HUES6 (cell line): ENCODE measurements around the gene SYT15B.
"Not testable (repeated sequence)": the region's sequence is repeated elsewhere in the genome, so short reads cannot be mapped to it uniquely, and the experiment has no call there.

Experiments
- H3K27ac ChIP-seq: 2 replicates; pipeline ENCODE4 v1.7.0; 2013; ENCODE audit warnings: low read depth, mild to moderate bottlenecking, low read length, inconsistent platforms
- H3K27me3 ChIP-seq: 2 replicates; pipeline ENCODE4 v1.6.1; 2013; ENCODE audit warnings: low read length; ENCODE audit not compliant: control insufficient read depth, insufficient read depth
- H3K36me3 ChIP-seq: 2 replicates; pipeline ENCODE4 v1.6.1; 2013; ENCODE audit warnings: low read length; ENCODE audit not compliant: control insufficient read depth, insufficient read depth
- H3K4me1 ChIP-seq: 2 replicates; pipeline ENCODE4 v1.6.1; 2013; ENCODE audit warnings: low read length; ENCODE audit not compliant: control insufficient read depth, insufficient read depth
- H3K4me3 ChIP-seq: 2 replicates; pipeline ENCODE4 v1.5.1; 2013; ENCODE audit warnings: low read depth, low read length
- H3K9ac ChIP-seq: one replicate; pipeline ENCODE4 v1.6.1; 2013; ENCODE audit warnings: mild to moderate bottlenecking, low read length
- H3K9me3 ChIP-seq: 2 replicates; pipeline ENCODE4 v1.6.1; 2013; ENCODE audit warnings: low read depth, low read length; ENCODE audit not compliant: control insufficient read depth, insufficient read depth

SYT15B gene

DNA sequence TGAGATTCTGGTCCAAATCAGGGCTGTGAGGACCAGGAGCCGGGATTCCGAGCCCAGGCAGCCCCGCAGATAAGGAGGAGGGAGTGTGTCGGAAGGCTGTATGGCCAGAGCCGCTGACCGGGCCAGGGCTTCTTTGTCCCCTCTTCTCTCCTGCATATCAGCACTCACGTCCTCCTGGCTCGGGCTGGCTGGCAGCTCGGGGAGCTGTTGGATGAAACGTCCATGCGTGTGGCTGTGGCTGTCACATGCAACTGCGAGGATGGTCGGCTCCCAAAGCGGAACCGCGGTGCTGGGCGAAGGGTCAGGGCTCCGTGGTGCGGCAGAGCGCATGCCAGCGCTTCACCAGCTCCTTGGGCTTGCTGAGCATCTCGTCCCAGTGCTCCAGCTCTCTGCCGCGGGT, 9.5 kb downstream of the SYT15B start:
- not testable (repeated sequence) for H3K36me3 ChIP-seq, H3K27me3 ChIP-seq, H3K9ac ChIP-seq, H3K4me1 ChIP-seq, H3K9me3 ChIP-seq, H3K4me3 ChIP-seq, H3K27ac ChIP-seq

DNA sequence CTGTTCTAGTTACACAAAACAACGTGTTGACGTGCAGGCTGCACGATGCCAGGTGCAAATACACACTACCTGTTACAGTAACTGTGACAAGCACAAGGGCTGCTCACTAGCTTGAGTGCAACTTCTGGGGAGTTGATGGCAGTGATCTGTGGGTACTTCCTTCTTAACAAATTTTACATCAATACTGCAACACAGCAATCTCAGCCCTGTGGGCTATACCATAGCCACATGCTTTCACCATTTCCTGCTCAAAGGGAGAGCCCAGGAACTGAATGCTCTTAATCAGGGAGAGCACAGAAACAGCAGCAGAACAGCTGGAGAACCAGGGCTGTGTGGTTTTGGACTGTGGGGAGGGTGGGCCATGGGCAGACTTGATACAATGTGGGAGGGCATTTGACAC, 10.2 kb downstream of the SYT15B start:
- not testable (repeated sequence) for H3K4me1 ChIP-seq, H3K9ac ChIP-seq, H3K27me3 ChIP-seq, H3K9me3 ChIP-seq, H3K4me3 ChIP-seq, H3K36me3 ChIP-seq, H3K27ac ChIP-seq

- not testable (repeated sequence) for H3K4me3 ChIP-seq, H3K36me3 ChIP-seq, H3K27ac ChIP-seq, H3K27me3 ChIP-seq, H3K4me1 ChIP-seq, H3K9me3 ChIP-seq, H3K9ac ChIP-seq
Measured at GRCh38 chr10:47751821-47752220, 11.6 kb downstream of the SYT15B start.

DNA sequence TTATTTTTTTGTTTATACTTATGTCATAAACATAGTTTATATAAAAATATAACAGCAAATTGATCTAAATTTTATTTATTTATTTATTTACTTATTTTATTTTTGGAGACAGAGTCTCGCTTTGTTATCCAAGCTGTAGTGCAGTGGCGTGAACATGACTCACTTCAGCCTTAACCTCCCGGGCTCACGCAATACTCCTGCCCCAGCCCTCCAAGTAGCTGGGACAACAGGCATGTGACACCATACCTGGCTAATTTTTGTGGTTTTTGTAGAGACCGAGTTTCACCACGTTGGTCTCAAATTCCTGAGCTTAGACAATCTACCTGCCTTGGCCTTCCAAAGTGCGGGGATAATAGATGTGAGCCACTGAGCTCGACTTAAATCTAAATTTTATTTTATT, 13.0 kb downstream of the SYT15B start:
- H3K27me3 ChIP-seq, H3K36me3 ChIP-seq, H3K9ac ChIP-seq, H3K4me3 ChIP-seq, H3K4me1 ChIP-seq, H3K27ac ChIP-seq, H3K9me3 ChIP-seq: not testable (repeated sequence)

- not testable (repeated sequence) for H3K9me3 ChIP-seq, H3K9ac ChIP-seq, H3K27ac ChIP-seq, H3K4me1 ChIP-seq, H3K27me3 ChIP-seq, H3K36me3 ChIP-seq, H3K4me3 ChIP-seq
Measured at GRCh38 chr10:47746780-47747376, 16.5 kb downstream of the SYT15B start.

GRCh38 chr10:47744881-47745280, 18.5 kb downstream of the SYT15B start:
- H3K27me3 ChIP-seq, H3K9ac ChIP-seq, H3K4me1 ChIP-seq, H3K4me3 ChIP-seq, H3K36me3 ChIP-seq, H3K27ac ChIP-seq, H3K9me3 ChIP-seq: not testable (repeated sequence)

DNA sequence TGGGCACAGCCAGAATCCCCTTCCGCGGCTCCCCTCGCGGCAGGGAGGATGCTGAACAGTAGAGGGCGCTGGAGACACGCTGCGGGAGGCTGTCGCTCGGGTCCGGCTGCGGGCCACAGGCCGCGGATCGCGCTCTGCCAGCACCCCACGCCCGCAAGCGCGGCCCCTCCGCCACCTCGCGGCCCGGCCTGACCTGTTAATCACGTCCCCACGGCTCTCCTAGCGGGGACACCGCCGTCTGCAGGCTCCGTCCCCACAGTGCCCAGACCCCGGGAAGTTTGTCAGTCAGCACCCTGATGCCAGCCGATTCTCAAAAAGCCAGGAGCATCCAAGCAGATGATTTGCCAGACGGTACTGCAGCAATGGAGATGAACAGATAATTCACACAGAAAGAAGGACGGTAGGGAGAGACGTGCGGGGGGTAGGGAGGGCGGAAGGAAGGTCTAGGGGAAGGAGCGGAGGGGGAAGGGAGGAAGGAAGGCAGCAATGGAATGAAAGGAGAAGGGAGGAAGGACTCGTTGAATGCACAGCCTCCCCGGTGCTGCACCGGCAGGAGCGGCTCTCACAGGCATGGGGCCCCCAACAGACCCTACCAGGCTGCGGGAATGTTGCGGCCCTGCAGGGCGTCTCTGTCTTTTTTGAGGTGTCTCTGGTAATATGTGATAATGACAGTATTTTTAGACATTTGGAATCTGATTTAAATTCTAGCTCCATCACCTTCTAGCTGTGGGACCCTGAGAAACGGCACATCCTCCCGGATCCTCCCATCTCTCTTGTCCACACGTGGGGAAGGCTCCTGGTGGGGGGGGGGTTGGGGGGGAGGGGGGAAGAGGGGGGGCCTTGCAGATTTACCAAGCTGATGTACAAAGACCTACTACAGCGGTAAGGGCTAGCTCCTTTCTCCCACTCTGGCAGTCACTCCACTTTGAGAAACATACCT, 19.5 kb downstream of the SYT15B start:
- not testable (repeated sequence) for H3K27ac ChIP-seq, H3K9me3 ChIP-seq, H3K27me3 ChIP-seq, H3K36me3 ChIP-seq, H3K4me1 ChIP-seq, H3K9ac ChIP-seq
- peak overlapping the region; percentile 54 for H3K4me3 ChIP-seq

- not testable (repeated sequence) for H3K4me1 ChIP-seq, H3K9ac ChIP-seq, H3K27me3 ChIP-seq, H3K4me3 ChIP-seq, H3K9me3 ChIP-seq, H3K27ac ChIP-seq, H3K36me3 ChIP-seq
Measured at GRCh38 chr10:47740868-47741267, 22.5 kb downstream of the SYT15B start.

DNA sequence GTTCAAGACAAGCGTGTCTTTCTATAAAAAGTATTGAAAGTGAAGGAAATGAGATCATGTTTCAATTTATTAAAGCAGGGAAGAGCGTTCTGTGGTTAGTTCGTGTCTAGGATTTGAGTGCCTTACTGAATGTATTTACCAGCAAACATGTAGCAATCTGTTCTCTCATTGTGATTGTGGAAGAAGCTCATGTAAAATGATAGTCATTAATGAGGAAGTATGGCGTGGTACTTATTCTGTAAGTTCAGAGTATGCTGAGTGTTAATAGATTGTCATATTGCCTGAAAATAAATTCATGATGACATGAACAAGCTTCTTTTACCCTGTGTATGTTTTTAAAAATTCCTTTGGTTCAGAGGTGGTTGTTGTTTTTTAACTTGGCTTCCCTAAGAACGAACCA, 32.5 kb downstream of the SYT15B start:
- not testable (repeated sequence) for H3K27ac ChIP-seq, H3K9me3 ChIP-seq, H3K27me3 ChIP-seq, H3K4me3 ChIP-seq, H3K36me3 ChIP-seq, H3K4me1 ChIP-seq, H3K9ac ChIP-seq

GRCh38 chr10:47725740-47726139, 37.7 kb downstream of the SYT15B start:
- not testable (repeated sequence) for H3K36me3 ChIP-seq, H3K9ac ChIP-seq, H3K4me3 ChIP-seq, H3K27ac ChIP-seq, H3K4me1 ChIP-seq, H3K9me3 ChIP-seq, H3K27me3 ChIP-seq

GRCh38 chr10:47725047-47725446, 38.3 kb downstream of the SYT15B start:
- not testable (repeated sequence) for H3K27ac ChIP-seq, H3K4me3 ChIP-seq, H3K27me3 ChIP-seq, H3K4me1 ChIP-seq, H3K9me3 ChIP-seq, H3K9ac ChIP-seq, H3K36me3 ChIP-seq
